IMR-90 (cell line): ENCODE measurements around the gene CENPM.

ENCODE experiments used
- CTCF ChIP-seq: conservative IDR thresholded peaks from 2 replicates; pipeline ENCODE4 v1.5.1; 2012; ENCODE audit warnings: mild to moderate bottlenecking, low read depth, low read length, improper control_type of control experiment
- POLR2A ChIP-seq: IDR thresholded peaks from 2 replicates; pipeline ENCODE4 v1.6.1; 2012; ENCODE audit warnings: mild to moderate bottlenecking, low read depth, low read length

GRCh38 chr22:41963453-41964111, 16.6 kb upstream of the CENPM start:
- TF ChIP-seq CTCF (no peak), POLR2A (no peak)
